Dermis lymphatic vessel endothelial cell (primary cell): Measurements from ENCODE around the gene PABPC1L2B. TPM values are rescaled to one million over a fixed set of nuclear protein-coding genes. Genes with fewer than 3 reads are reported as not detected.

Experiments
- total RNA-seq: library from RNA; depleted of rRNA; stranded (reverse); fragments of >200 nt; gene quantifications from 2 replicates; pipeline ENCODE4 v1.2.1, GENCODE V29; 2014

Gene PABPC1L2B
- not detected in 2 replicates for total RNA-seq

GRCh38 chrX:73002733-73003132 lies at the start of gene PABPC1L2B:
PABPC1L2B (plus strand) TSS chrX:73002939; CDS start chrX:73003643, 704 bp downstream.

Other genes with a start within 250 kb of the PABPC1L2B start
- not detected in 2 replicates for gene DMRTC1B, start 226.0 kb upstream of the PABPC1L2B start, total RNA-seq
- not detected in 2 replicates for gene FAM236B, start 220.3 kb upstream of the PABPC1L2B start, total RNA-seq
- gene FAM236D, start 194.7 kb upstream of the PABPC1L2B start, total RNA-seq: not detected in 2 replicates
- not detected in 2 replicates for gene FAM236C, start 90.3 kb upstream of the PABPC1L2B start, total RNA-seq
- gene FAM236A, start 64.7 kb upstream of the PABPC1L2B start, total RNA-seq: not detected in 2 replicates
- not detected in 2 replicates for gene DMRTC1, start 59.1 kb upstream of the PABPC1L2B start, total RNA-seq
- not detected in 2 replicates for gene PABPC1L2A, start 76.6 kb downstream of the PABPC1L2B start, total RNA-seq
- 0.43 and 0.95 TPM in 2 replicates for gene NAP1L2, start 211.9 kb downstream of the PABPC1L2B start, total RNA-seq